A549 (cell line): ENCODE measurements around the gene WASF2. TPM values are rescaled to one million over a fixed set of nuclear protein-coding genes. Genes with fewer than 3 reads are reported as not detected.

Experiments used
- ATAC-seq, 2 experiments: fragments of 200-7000 bp in 1 of 2; fragments of >200 bp in 1 of 2; cut with Nextera tagmentation in 1 of 2; cut with Tn5 transposase in 1 of 2; 3 replicates each; pipeline versions ENCODE4 v1.8.0 to v1.9.1; 2018 to 2020; ENCODE audit warnings: mild to moderate bottlenecking in 1 of 2, moderate library complexity in 1 of 2
- CTCF ChIA-PET: fragments of 300-600 bp; sonication (Branson Sonifier 250); formaldehyde crosslinking; extraction: SDS; loops from one replicate; lab custom pipeline; 2021; ENCODE audit warnings: antibody characterized with exemption, inconsistent platforms; lab: Yijun Ruan, JAX
- POLR2A ChIA-PET: fragments of 350-600 bp; formaldehyde crosslinking; extraction: SDS; loops from one replicate; lab custom pipeline; 2021; ENCODE audit warnings: antibody characterized with exemption, inconsistent platforms; lab: Yijun Ruan, JAX
- DNase-seq, 2 experiments: peaks; one replicate each; pipeline versions ENCODE4 v3.0.0 to v3.0.0-alpha.2; 2011 to 2016; ENCODE audit warnings: low read depth in 1 of 2, low spot score in 1 of 2
- FAIRE-seq: peaks from 2 replicates; lab custom pipeline; 2011; peaks lifted over from hg19 to GRCh38; lab: Jason Lieb, UNC
- H3K27ac ChIP-seq, 2 experiments: fragments of >200 bp; sonication (Bioruptor Twin); formaldehyde crosslinking; 3 replicates each; pipeline ENCODE4 v1.5.1; 2016 to 2017
- H3K4me1 ChIP-seq: fragments of >200 bp; sonication (Bioruptor Twin); formaldehyde crosslinking; 3 replicates; pipeline ENCODE4 v1.6.1; 2016
- H3K4me2 ChIP-seq: fragments of >200 bp; sonication (Bioruptor Twin); formaldehyde crosslinking; 3 replicates; pipeline ENCODE4 v1.6.1; 2016
- H3K4me3 ChIP-seq: fragments of >200 bp; sonication (Bioruptor Twin); formaldehyde crosslinking; 3 replicates; pipeline ENCODE4 v1.5.1; 2016
- H3K9me3 ChIP-seq: fragments of >200 bp; sonication (Bioruptor Twin); formaldehyde crosslinking; 3 replicates; pipeline ENCODE4 v1.6.1; 2016
- CBX8 ChIP-seq: fragments of 200-600 bp; sonication (generic); IDR thresholded peaks from 2 replicates; pipeline ENCODE4 v1.6.1; 2016
- EHMT2 ChIP-seq: fragments of 200-600 bp; sonication (generic); IDR thresholded peaks from 2 replicates; pipeline ENCODE4 v1.6.1; 2016; ENCODE audit warnings: antibody characterized with exemption, low read depth, mild to moderate bottlenecking, moderate library complexity
- ELK1 ChIP-seq: fragments of 150-350 bp; IDR thresholded peaks from 2 replicates; pipeline ENCODE4 v1.6.1; 2014; ENCODE audit warnings: low read depth, mild to moderate bottlenecking, low read length
- FOXS1 ChIP-seq: fragments of 250-450 bp; sonication (Bioruptor Pico); IDR thresholded peaks from 2 replicates; pipeline ENCODE4 v1.5.0; 2020; ENCODE audit warnings: mild to moderate bottlenecking, moderate library complexity
- HDAC2 ChIP-seq: fragments of 200-600 bp; sonication (generic); IDR thresholded peaks from 2 replicates; pipeline ENCODE4 v1.6.1; 2016
- HEYL ChIP-seq: fragments of 250-450 bp; sonication (Bioruptor Pico); IDR thresholded peaks from 2 replicates; pipeline ENCODE4 v1.8.0; 2021; ENCODE audit warnings: mild to moderate bottlenecking, moderate library complexity
- HOXB5 ChIP-seq: fragments of 250-450 bp; sonication (Bioruptor Pico); IDR thresholded peaks from 2 replicates; pipeline ENCODE4 v1.5.0; 2020; ENCODE audit warnings: mild to moderate bottlenecking, moderate library complexity
- JUN ChIP-seq, 2 experiments: fragments of >200 bp; sonication (Bioruptor Twin); formaldehyde crosslinking; IDR thresholded peaks; 2 replicates in 1 of 2; 3 replicates in 1 of 2; pipeline ENCODE4 v1.6.1; 2016 to 2017
- KDM5A ChIP-seq: fragments of 200-600 bp; sonication (generic); IDR thresholded peaks from 2 replicates; pipeline ENCODE4 v1.6.1; 2016; ENCODE audit warnings: antibody characterized with exemption, mild to moderate bottlenecking
- NFE2L2 ChIP-seq: fragments of 150-350 bp; conservative IDR thresholded peaks from 2 replicates; pipeline ENCODE4 v1.6.1; 2014; ENCODE audit warnings: low read length
- NPAS2 ChIP-seq: fragments of 250-450 bp; sonication (Bioruptor Pico); IDR thresholded peaks from 2 replicates; pipeline ENCODE4 v1.8.0; 2022; ENCODE audit warnings: mild to moderate bottlenecking, moderate library complexity, borderline replicate concordance
- NR3C1 ChIP-seq: fragments of >200 bp; sonication (Bioruptor Twin); formaldehyde crosslinking; IDR thresholded peaks from 3 replicates; pipeline ENCODE4 v1.6.1; 2017
- POLR2A ChIP-seq: IDR thresholded peaks from 2 replicates; pipeline ENCODE4 v1.6.1; 2012; ENCODE audit warnings: mild to moderate bottlenecking, low read length
- RAD21 ChIP-seq, 2 experiments: fragments of >200 bp in 1 of 2; sonication (Bioruptor Twin) in 1 of 2; formaldehyde crosslinking in 1 of 2; IDR thresholded peaks in 1 of 2; conservative IDR thresholded peaks in 1 of 2; 2 replicates in 1 of 2; 3 replicates in 1 of 2; pipeline ENCODE4 v1.6.1; 2012 to 2018; ENCODE audit warnings: inconsistent platforms in 1 of 2
- RFX5 ChIP-seq: fragments of 450-650 bp; IDR thresholded peaks from 2 replicates; pipeline ENCODE4 v1.7.1; 2014; ENCODE audit warnings: antibody characterized with exemption, mild to moderate bottlenecking, moderate library complexity
- SMC3 ChIP-seq: fragments of >200 bp; sonication (Bioruptor Twin); formaldehyde crosslinking; IDR thresholded peaks from 3 replicates; pipeline ENCODE4 v1.6.1; 2018; ENCODE audit warnings: inconsistent platforms
- SREBF2 ChIP-seq: fragments of 450-650 bp; IDR thresholded peaks from 2 replicates; pipeline ENCODE4 v1.6.1; 2014; ENCODE audit warnings: mild to moderate bottlenecking, moderate library complexity
- TFCP2L1 ChIP-seq: fragments of 250-450 bp; sonication (Bioruptor Pico); IDR thresholded peaks from 2 replicates; pipeline ENCODE4 v1.5.0; 2021; ENCODE audit warnings: mild to moderate bottlenecking
- TP53 ChIP-seq: fragments of 250-450 bp; sonication (Bioruptor Pico); IDR thresholded peaks from 2 replicates; pipeline ENCODE4 v1.5.0; 2021; ENCODE audit warnings: mild to moderate bottlenecking, moderate library complexity
- USF2 ChIP-seq: fragments of 450-650 bp; IDR thresholded peaks from 2 replicates; pipeline ENCODE4 v1.6.1; 2014; ENCODE audit warnings: antibody characterized with exemption
- ZC3H11A ChIP-seq: fragments of 450-650 bp; IDR thresholded peaks from 2 replicates; pipeline ENCODE4 v1.6.1; 2014; ENCODE audit warnings: antibody characterized with exemption, mild to moderate bottlenecking
- ZFP36 ChIP-seq: fragments of 450-650 bp; IDR thresholded peaks from 2 replicates; pipeline ENCODE4 v1.6.1; 2014; ENCODE audit warnings: borderline replicate concordance; ENCODE audit not compliant: partially characterized antibody
- ZSCAN20 ChIP-seq: fragments of 250-450 bp; sonication (Bioruptor Pico); IDR thresholded peaks from 2 replicates; pipeline ENCODE4 v1.8.0; 2022; ENCODE audit warnings: mild to moderate bottlenecking, moderate library complexity
- WGBS: methylation state at CpG from one replicate; pipeline ENCODE4 v1.1.6; 2017; ENCODE audit errors: missing lambda C conversion rate; 5-methylcytosine and 5-hydroxymethylcytosine counted together
- polyA plus RNA-seq, 4 experiments: library from polyadenylated mRNA; depleted of rRNA in 3 of 4; stranded (reverse); fragments of >200 nt; fragmentation: RNase III in 1 of 4; extraction: RNeasy Plus Mini Kit Qiagen cat#74134 plus additional on column Dnase treatment in 1 of 4; gene quantifications; 2 replicates in 3 of 4; 3 replicates in 1 of 4; pipeline ENCODE4 v1.2.3, GENCODE V29; 2011 to 2017
- TF ChIP-seq, protein P1 (sequence below): fragments of >200 bp; sonication (Bioruptor Twin); formaldehyde crosslinking; IDR thresholded peaks from 3 replicates; pipeline ENCODE4 v1.5.1; 2016
- TF ChIP-seq, protein P2 (sequence below): IDR thresholded peaks from 2 replicates; pipeline ENCODE4 v1.6.1; 2012

The WASF2 gene
- polyA plus RNA-seq, 2 of the 4 experiments (the other 2 are of a cell fraction): 22.7 to 44.9 TPM

GRCh38 chr1:27357281-27358037 lies 132.5 kb downstream of the WASF2 start:
- WGBS: 57% methylated on average over 26 of the region's 40 CpGs
- Histone ChIP-seq H3K4me3 (no peak overlapping the region), H3K9me3 (no peaks in the 10 kb centered on the region), H3K4me1 (no peaks in the 10 kb centered on the region), H3K4me2 (no peak overlapping the region), H3K27ac (no peak overlapping the region)
- ChIA-PET CTCF (interaction anchor here (0.6 to 12.1 kb wide), 27 partner anchors 8 to 473 kb away, joined by 3 to 134 read pairs (median 7); partner anchors contain the start of genes CD164L2, GPR3, MAP3K6 and PPP1R8), POLR2A (interaction anchor here (1.4 kb wide), 1 partner anchor 9 kb away, joined by 4 read pairs; the partner anchor contains the start of gene MAP3K6)
- TF ChIP-seq SREBF2 (no peak), RAD21 (conservative IDR thresholded peaks at IDR 0.05 in 1 of 2, IDR thresholded peaks at IDR 0.05 in 1 of 2) (peak; percentile 31 to 46; a peak in 2 of 5 replicates), HEYL (CRISPR knock-in tag) (no peak), SMC3 (peak; percentile 55), ZC3H11A (no peak), TP53 (CRISPR knock-in tag) (no peak), TFCP2L1 (CRISPR knock-in tag) (no peak), JUN (IDR thresholded peaks at IDR 0.05) (no peak), RFX5 (no peak)
- TF ChIP-seq, protein P1, sequence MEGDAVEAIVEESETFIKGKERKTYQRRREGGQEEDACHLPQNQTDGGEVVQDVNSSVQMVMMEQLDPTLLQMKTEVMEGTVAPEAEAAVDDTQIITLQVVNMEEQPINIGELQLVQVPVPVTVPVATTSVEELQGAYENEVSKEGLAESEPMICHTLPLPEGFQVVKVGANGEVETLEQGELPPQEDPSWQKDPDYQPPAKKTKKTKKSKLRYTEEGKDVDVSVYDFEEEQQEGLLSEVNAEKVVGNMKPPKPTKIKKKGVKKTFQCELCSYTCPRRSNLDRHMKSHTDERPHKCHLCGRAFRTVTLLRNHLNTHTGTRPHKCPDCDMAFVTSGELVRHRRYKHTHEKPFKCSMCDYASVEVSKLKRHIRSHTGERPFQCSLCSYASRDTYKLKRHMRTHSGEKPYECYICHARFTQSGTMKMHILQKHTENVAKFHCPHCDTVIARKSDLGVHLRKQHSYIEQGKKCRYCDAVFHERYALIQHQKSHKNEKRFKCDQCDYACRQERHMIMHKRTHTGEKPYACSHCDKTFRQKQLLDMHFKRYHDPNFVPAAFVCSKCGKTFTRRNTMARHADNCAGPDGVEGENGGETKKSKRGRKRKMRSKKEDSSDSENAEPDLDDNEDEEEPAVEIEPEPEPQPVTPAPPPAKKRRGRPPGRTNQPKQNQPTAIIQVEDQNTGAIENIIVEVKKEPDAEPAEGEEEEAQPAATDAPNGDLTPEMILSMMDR: peak; percentile 79
- TF ChIP-seq, protein P2, sequence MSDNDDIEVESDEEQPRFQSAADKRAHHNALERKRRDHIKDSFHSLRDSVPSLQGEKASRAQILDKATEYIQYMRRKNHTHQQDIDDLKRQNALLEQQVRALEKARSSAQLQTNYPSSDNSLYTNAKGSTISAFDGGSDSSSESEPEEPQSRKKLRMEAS: peak; percentile 30; the same call in 1 of the 2 replicates
- ATAC-seq: peak; percentile 75 to 88; a peak in 5 of 6 replicates
- peak; percentile 49 to 78 for DNase-seq
- FAIRE-seq: no peak

GRCh38 chr1:27356619-27357280 lies 133.2 kb downstream of the WASF2 start:
- POLR2A ChIA-PET: interaction anchor here (1.4 kb wide), 1 partner anchor 10 kb away, joined by 4 read pairs; the partner anchor contains the start of gene MAP3K6
- CTCF ChIA-PET: interaction anchor here (0.6 to 12.1 kb wide), 24 partner anchors 8 to 381 kb away, joined by 3 to 134 read pairs (median 10); partner anchors contain the start of genes CD164L2, GPR3, MAP3K6 and SYTL1
- Histone ChIP-seq H3K4me1 (no peaks in the 10 kb centered on the region), H3K9me3 (no peaks in the 10 kb centered on the region), H3K27ac (no peak overlapping the region), H3K4me3 (no peak overlapping the region), H3K4me2 (no peak overlapping the region)
- TF ChIP-seq CBX8 (no peak), HOXB5 (no peak), ZSCAN20 (CRISPR knock-in tag) (no peak), ELK1 (no peak), POLR2A (no peak), NPAS2 (CRISPR knock-in tag) (no peak), NR3C1 (no peak), RFX5 (no peak), SREBF2 (no peak), ZFP36 (no peak), EHMT2 (no peak), KDM5A (no peak), FOXS1 (CRISPR knock-in tag) (no peak), NFE2L2 (no peak), JUN (IDR thresholded peaks at IDR 0.05) (no peak), HDAC2 (no peak), USF2 (no peak)
- TF ChIP-seq, protein P2: no peak
- DNase-seq (no peak), ATAC-seq (peak in 1 of 2 experiments; percentile 39; a peak in 3 of 6 replicates), FAIRE-seq (no peak)
- 81% methylated on average over 8 of the region's 37 CpGs for WGBS
